GM12878 (cell line): Measurements from ENCODE around the gene MRPL36. TPM values are rescaled to one million over a fixed set of nuclear protein-coding genes. Genes with fewer than 3 reads are reported as not detected.

Source experiments
- ATAC-seq: fragments of 200-7000 bp; cut with Tn5 transposase; 3 replicates; pipeline ENCODE4 v1.9.1; 2020; ENCODE audit warnings: mild to moderate bottlenecking, moderate library complexity
- BruUV-seq: library from RNA; stranded (reverse); fragments of 400-500 nt; replicated peaks from 2 replicates; lab custom pipeline; 2021; lab: Mats Ljungman, UMichigan
- CTCF ChIA-PET: fragments of 300-600 bp; sonication (Branson Sonifier 250); formaldehyde crosslinking; extraction: SDS; loops from one replicate; lab custom pipeline; 2021; ENCODE audit warnings: inconsistent platforms; lab: Yijun Ruan, JAX
- POLR2A ChIA-PET: fragments of 350-600 bp; formaldehyde crosslinking; extraction: SDS; loops from one replicate; lab custom pipeline; 2021; ENCODE audit warnings: inconsistent platforms; lab: Charles Lee
- RAD21 ChIA-PET: fragments of 300-600 bp; sonication (Branson Sonifier 250); formaldehyde crosslinking; loops from one replicate; lab custom pipeline; 2023; ENCODE audit warnings: antibody characterized with exemption; ENCODE audit not compliant: unreplicated experiment; lab: Charles Lee
- SMC1A ChIA-PET: fragments of 300-600 bp; sonication (Branson Sonifier 250); formaldehyde crosslinking; loops from one replicate; lab custom pipeline; 2023; ENCODE audit not compliant: unreplicated experiment, uncharacterized antibody; lab: Charles Lee
- DNase-seq: peaks from one replicate; pipeline ENCODE4 v3.0.0-alpha.2; 2011; ENCODE audit warnings: low read depth, low spot score
- FAIRE-seq: peaks from 3 replicates; lab custom pipeline; 2011; peaks lifted over from hg19 to GRCh38; lab: Jason Lieb, UNC
- H2AFZ ChIP-seq: 2 replicates; pipeline ENCODE4 v1.6.0; 2011; ENCODE audit warnings: low read depth, low read length, control low read depth; ENCODE audit not compliant: control insufficient read depth
- H3K27ac ChIP-seq: 2 replicates; pipeline ENCODE4 v1.5.1; 2011; ENCODE audit warnings: control low read depth; ENCODE audit not compliant: control insufficient read depth, insufficient read depth
- H3K27me3 ChIP-seq, 2 experiments: replicated peaks in 1 of 2; 2 replicates each; pipeline versions ENCODE4 v1.6.0 to v1.6.1; 2011; ENCODE audit warnings: low read length in 1 of 2; ENCODE audit not compliant: control insufficient read depth in 2 of 2, insufficient read depth in 2 of 2
- H3K36me3 ChIP-seq, 2 experiments: 2 replicates each; pipeline ENCODE4 v1.5.1; 2011; ENCODE audit warnings: low read length in 1 of 2; ENCODE audit not compliant: control insufficient read depth in 2 of 2, insufficient read depth in 2 of 2
- H3K4me1 ChIP-seq: 2 replicates; pipeline ENCODE4 v1.6.1; 2011; ENCODE audit warnings: mild to moderate bottlenecking, low read length, moderate library complexity, mixed read lengths; ENCODE audit not compliant: control insufficient read depth, insufficient read depth
- H3K4me2 ChIP-seq: 2 replicates; pipeline ENCODE4 v1.6.0; 2011; ENCODE audit warnings: control low read depth; ENCODE audit not compliant: control insufficient read depth, insufficient read depth
- H3K4me3 ChIP-seq: fragments of 200-600 bp; sonication (generic); 2 replicates; pipeline ENCODE4 v1.5.1; 2016
- H3K79me2 ChIP-seq: 2 replicates; pipeline ENCODE4 v1.6.0; 2011; ENCODE audit warnings: low read length; ENCODE audit not compliant: control insufficient read depth, insufficient read depth
- H3K9ac ChIP-seq: 2 replicates; pipeline ENCODE4 v1.8.0; 2011; ENCODE audit warnings: low read length, control low read depth, mixed read lengths; ENCODE audit not compliant: control insufficient read depth, insufficient read depth
- H3K9me3 ChIP-seq: replicated peaks from 3 replicates; pipeline ENCODE4 v1.5.1; 2011; ENCODE audit warnings: mild to moderate bottlenecking, low read length; ENCODE audit not compliant: control insufficient read depth, insufficient read depth
- H4K20me1 ChIP-seq: 2 replicates; pipeline ENCODE4 v1.6.0; 2011; ENCODE audit not compliant: control insufficient read depth, insufficient read depth
- BCL11A ChIP-seq: IDR thresholded peaks from 2 replicates; pipeline ENCODE4 v1.6.1; 2011; ENCODE audit warnings: low read depth, low read length
- CBFB ChIP-seq: IDR thresholded peaks from 2 replicates; pipeline ENCODE4 v1.6.1; 2016; ENCODE audit warnings: antibody characterized with exemption, low read depth
- CEBPZ ChIP-seq: fragments of 150-350 bp; IDR thresholded peaks from 2 replicates; pipeline ENCODE4 v1.6.1; 2016; ENCODE audit warnings: low read depth, low read length
- HDAC2 ChIP-seq: fragments of 200-600 bp; sonication (generic); IDR thresholded peaks from 2 replicates; pipeline ENCODE4 v1.6.1; 2017
- IRF4 ChIP-seq: IDR thresholded peaks from 2 replicates; pipeline ENCODE4 v1.6.1; 2011; ENCODE audit warnings: low read depth, low read length
- MTA2 ChIP-seq: fragments of 450-650 bp; IDR thresholded peaks from 2 replicates; pipeline ENCODE4 v1.6.1; 2016; ENCODE audit warnings: low read depth, mild to moderate bottlenecking, moderate library complexity
- MYC ChIP-seq: IDR thresholded peaks from 2 replicates; pipeline ENCODE4 v1.6.1; 2011; ENCODE audit warnings: mild to moderate bottlenecking, low read length, moderate library complexity, inconsistent platforms; ENCODE audit not compliant: insufficient read depth, insufficient replicate concordance, insufficient read length, severe bottlenecking
- NFYA ChIP-seq: IDR thresholded peaks from 2 replicates; pipeline ENCODE4 v1.6.1; 2011; ENCODE audit warnings: low read depth, mild to moderate bottlenecking, low read length, improper control_type of control experiment, borderline replicate concordance
- NR2C1 ChIP-seq: fragments of 450-650 bp; IDR thresholded peaks from 2 replicates; pipeline ENCODE4 v1.6.1; 2017; ENCODE audit warnings: antibody characterized with exemption, mild to moderate bottlenecking, moderate library complexity
- NR2C2 ChIP-seq: IDR thresholded peaks from 2 replicates; pipeline ENCODE4 v1.6.1; 2011; ENCODE audit warnings: borderline replicate concordance, low read depth; ENCODE audit not compliant: control insufficient read depth, insufficient read length
- PBX3 ChIP-seq: IDR thresholded peaks from 2 replicates; pipeline ENCODE4 v1.6.1; 2011; ENCODE audit warnings: mild to moderate bottlenecking, low read depth, low read length, moderate library complexity; ENCODE audit not compliant: insufficient replicate concordance
- POLR2AphosphoS5 ChIP-seq: IDR thresholded peaks from 2 replicates; pipeline ENCODE4 v1.6.1; 2011; ENCODE audit warnings: mild to moderate bottlenecking, low read length, inconsistent platforms
- RAD51 ChIP-seq: fragments of 450-650 bp; IDR thresholded peaks from 2 replicates; pipeline ENCODE4 v1.6.1; 2016; ENCODE audit warnings: moderate library complexity, mild to moderate bottlenecking, inconsistent platforms
- SIN3A ChIP-seq: IDR thresholded peaks from 2 replicates; pipeline ENCODE4 v1.6.1; 2012; ENCODE audit warnings: low read depth, low read length, improper control_type of control experiment
- TARDBP ChIP-seq: IDR thresholded peaks from 2 replicates; pipeline ENCODE4 v1.6.1; 2016; ENCODE audit warnings: borderline replicate concordance
- TCF12 ChIP-seq: IDR thresholded peaks from 2 replicates; pipeline ENCODE4 v1.6.1; 2011; ENCODE audit warnings: low read depth, mild to moderate bottlenecking, low read length
- USF1 ChIP-seq: IDR thresholded peaks from 2 replicates; pipeline ENCODE4 v1.6.1; 2011; ENCODE audit warnings: borderline replicate concordance, low read depth, mild to moderate bottlenecking, moderate library complexity, mixed read lengths, low read length; ENCODE audit not compliant: insufficient read depth; ENCODE audit errors: extremely low read length
- WRNIP1 ChIP-seq: IDR thresholded peaks from 2 replicates; pipeline ENCODE4 v1.6.1; 2011; ENCODE audit warnings: low read depth, low read length, improper control_type of control experiment, borderline replicate concordance
- ZNF217 ChIP-seq: fragments of 450-650 bp; IDR thresholded peaks from 2 replicates; pipeline ENCODE4 v1.6.1; 2017; ENCODE audit warnings: antibody characterized with exemption, mild to moderate bottlenecking
- WGBS: methylation state at CpG from one replicate; pipeline ENCODE4 v1.1.6; 2016; ENCODE audit warnings: low lambda C conversion rate; ENCODE audit not compliant: insufficient replicate concordance, insufficient coverage; ENCODE audit errors: missing lambda C conversion rate; 5-methylcytosine and 5-hydroxymethylcytosine counted together
- in situ Hi-C: fragments of 300-500 bp; cut with MboI; formaldehyde crosslinking; loops from 9 replicates; pipeline ENCODE4 v1.14.3; 2018; ENCODE audit warnings: mixed read lengths
- intact Hi-C: fragments of 100-400 bp; cut with micrococcal nuclease; formaldehyde crosslinking; loops from one replicate; pipeline ENCODE4 v1.14.2; 2022; ENCODE audit not compliant: unreplicated experiment
- polyA plus RNA-seq, 11 experiments: library from polyadenylated mRNA; depleted of rRNA in 4 of 11; unstranded in 6 of 11; stranded (reverse) in 5 of 11; fragments of >200 nt; fragmentation: Nextera tagmentation in 4 of 11; fragmentation: Illumina TruSeq in 1 of 11; extraction: Ambion mirVana in 4 of 11; extraction: Trizol in 1 of 11; gene quantifications; 1 replicate in 1 of 11; 2 replicates in 10 of 11; pipeline versions ENCODE4 v1.2.1 to v1.2.3, GENCODE V29; 2011 to 2016; ENCODE audit warnings: inconsistent platforms in 2 of 11, missing spikeins in 2 of 11, low read depth in 1 of 11
- total RNA-seq, 4 experiments: library from RNA; depleted of rRNA in 3 of 4; stranded (reverse); fragments of >200 nt in 3 of 4; fragmentation: Illumina TruSeq in 1 of 4; extraction: Trizol in 1 of 4; gene quantifications; 2 replicates each; pipeline versions ENCODE4 v1.2.1 to v1.2.3, GENCODE V29; 2013 to 2021

The MRPL36 gene
- total and polyA plus RNA-seq, 10 of the 15 experiments (the other 5 are each of a cell fraction or from before 2014, with no cell fraction given): 89.2 to 559 (median 152) TPM

- H4K20me1 ChIP-seq: no peaks in the 10 kb centered on the region; the same call in 1 of the 2 replicates
- H3K4me1 ChIP-seq: peaks cover 8% of the 10 kb centered on the region
- FAIRE-seq (peak; percentile 93), ATAC-seq (peak; percentile 66), DNase-seq (no peak)
- ChIA-PET SMC1A (interaction anchor here (0.6 to 3.7 kb wide), 8 partner anchors 8 to 701 kb away, joined by 3 to 18 read pairs (median 6); no protein-coding TSS in a partner anchor), CTCF (interaction anchor here (0.9 to 4.7 kb wide), 6 partner anchors 24 to 62 kb away, joined by 3 to 21 read pairs (median 11); no protein-coding TSS in a partner anchor), POLR2A (interaction anchor here (0.6 to 1.9 kb wide), 7 partner anchors 8 to 35 kb away, joined by 3 to 8 read pairs (median 4); no protein-coding TSS in a partner anchor), RAD21 (interaction anchor here (0.7 to 2.7 kb wide), 6 partner anchors 18 to 62 kb away, joined by 3 to 12 read pairs (median 4); no protein-coding TSS in a partner anchor)
- WGBS: under 1% methylated on average over 28 of the region's 28 CpGs
- H3K9me3 ChIP-seq: no peaks in the 10 kb centered on the region
- H3K4me2 ChIP-seq: peak overlapping the region; percentile 73
- H2AFZ ChIP-seq: peak overlapping the region; percentile 25
- H3K9ac ChIP-seq: peak overlapping the region; percentile 91
- in situ Hi-C loops (no loop called here), intact Hi-C loops (loop anchor here (1.0 to 10.0 kb wide), 4 partner anchors 8 to 66 kb away; no protein-coding TSS in a partner anchor)
- H3K79me2 ChIP-seq: peaks cover 68% of the 10 kb centered on the region
- no peaks in the 10 kb centered on the region for H3K27me3 ChIP-seq
- H3K4me3 ChIP-seq: peak overlapping the region; percentile 92
- peak overlapping the region; percentile 78 for H3K27ac ChIP-seq
- H3K36me3 ChIP-seq: peaks cover 25 to 30% of the 10 kb centered on the region in 2 experiments
- BruUV-seq: TSS peak; percentile 35
- TF ChIP-seq USF1 (peak; percentile 35), POLR2AphosphoS5 (no peak), NR2C2 (no peak), MYC (no peak), NFYA (no peak), RAD51 (peak; percentile 92), NR2C1 (no peak), MTA2 (no peak), WRNIP1 (no peak), PBX3 (no peak), ZNF217 (no peak), SIN3A (no peak; the same call in 1 of the 2 replicates), HDAC2 (no peak), BCL11A (no peak), TARDBP (no peak), IRF4 (no peak), TCF12 (0 out of 2 replicates have a peak, but pooled peaks have one; percentile 29), CEBPZ (no peak), CBFB (peak; percentile 60; the same call in 1 of the 2 replicates)
Measured at GRCh38 chr5:1800472-1801221, 1.0 kb upstream of the MRPL36 start.
